HG02852 (cell line): ENCODE measurements around the gene KPTN.

Source experiments
- ATAC-seq: cut with Tn5 transposase; IDR thresholded peaks from one replicate; pipeline ENCODE4 v1.9.1; 2021; ENCODE audit warnings: mild to moderate bottlenecking, moderate library complexity; ENCODE audit not compliant: unreplicated experiment

Gene KPTN

DNA sequence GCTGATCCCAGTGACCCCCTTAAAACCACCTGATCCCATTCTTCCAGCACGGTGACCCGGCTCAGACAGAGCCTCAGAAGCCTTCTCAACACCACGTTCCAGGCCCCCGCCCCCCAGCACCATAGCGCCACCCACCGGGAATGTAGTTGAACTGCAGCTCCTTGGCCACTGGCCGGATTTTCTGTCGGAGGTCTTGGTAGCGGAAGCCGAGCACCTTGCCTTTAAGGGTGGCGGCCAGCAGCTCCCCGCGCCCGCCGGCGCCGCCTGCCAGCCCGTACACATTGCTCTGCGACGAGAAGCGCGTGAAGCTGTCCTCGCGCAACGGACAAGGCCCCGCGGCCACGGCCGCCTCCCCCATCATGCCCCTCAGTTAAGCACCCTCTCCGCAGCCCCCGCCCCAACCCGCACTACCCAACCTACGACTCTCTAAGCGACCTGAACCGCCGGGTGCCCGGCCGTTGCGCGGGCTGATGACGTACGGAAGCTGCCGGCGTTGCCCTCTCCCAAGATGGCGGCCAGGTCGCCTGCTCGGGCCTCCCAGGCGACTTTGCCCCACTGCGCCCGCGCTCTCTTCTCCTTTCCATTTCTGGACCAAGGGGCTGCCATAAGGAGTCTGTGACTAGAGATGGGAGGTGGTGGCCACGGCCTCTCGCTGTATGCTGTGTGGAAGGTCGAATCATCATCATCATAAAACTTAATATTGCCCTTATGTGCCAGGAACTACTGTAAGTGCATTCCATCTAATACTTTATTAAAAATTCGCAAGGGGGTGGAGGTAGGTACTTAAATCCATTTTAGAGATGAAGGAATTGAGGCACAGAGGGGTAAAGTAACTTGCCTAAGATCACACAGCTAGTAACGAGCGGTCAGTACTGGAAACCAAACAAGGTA lies at the start of gene KPTN:
Gene KPTN (minus strand): TSS at position 420 of the 891 bp plus-strand sequence. CDS start 59 bp downstream, at position 361.
- ATAC-seq, result peak; percentile 62

- ATAC-seq, result no peak
These were observed 47.8 kb upstream of the KPTN start for GRCh38 chr19:47531640-47532387.

DNA sequence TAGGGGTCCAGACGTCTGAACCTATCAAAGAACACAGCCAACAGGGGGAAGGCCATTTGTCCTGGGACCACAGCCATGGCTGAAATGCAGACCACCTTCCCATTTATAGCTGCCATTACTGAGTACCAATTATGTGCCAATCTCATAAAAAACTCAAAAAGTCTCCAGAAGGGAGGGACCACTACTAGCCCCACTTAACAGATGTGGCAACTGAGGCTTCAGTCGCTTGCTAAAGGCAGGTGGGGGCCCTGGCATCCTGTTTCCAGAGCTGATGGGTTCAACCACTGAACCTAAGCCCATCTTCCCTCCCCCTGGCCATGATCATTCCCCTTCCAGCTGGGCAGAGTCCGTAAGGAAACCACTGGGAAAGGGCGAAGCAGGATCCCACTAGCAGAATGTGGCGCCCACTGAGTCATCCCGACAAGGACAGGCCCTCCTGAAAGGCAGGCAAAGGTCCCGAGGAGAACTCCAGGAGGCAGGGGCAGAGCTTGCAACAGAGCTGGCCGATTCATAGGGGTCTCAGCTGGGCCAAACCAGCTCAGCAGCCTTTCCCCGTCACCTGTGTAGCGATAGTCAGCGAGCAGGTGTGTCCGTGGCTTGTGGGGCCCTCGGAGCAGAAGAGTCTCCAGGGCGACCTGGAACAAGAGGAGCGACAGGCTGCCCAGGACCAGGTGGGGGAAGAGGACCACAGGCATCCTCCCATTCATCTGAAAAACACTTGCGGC lies 45.2 kb upstream of the KPTN start:
- ATAC-seq, result no peak

DNA sequence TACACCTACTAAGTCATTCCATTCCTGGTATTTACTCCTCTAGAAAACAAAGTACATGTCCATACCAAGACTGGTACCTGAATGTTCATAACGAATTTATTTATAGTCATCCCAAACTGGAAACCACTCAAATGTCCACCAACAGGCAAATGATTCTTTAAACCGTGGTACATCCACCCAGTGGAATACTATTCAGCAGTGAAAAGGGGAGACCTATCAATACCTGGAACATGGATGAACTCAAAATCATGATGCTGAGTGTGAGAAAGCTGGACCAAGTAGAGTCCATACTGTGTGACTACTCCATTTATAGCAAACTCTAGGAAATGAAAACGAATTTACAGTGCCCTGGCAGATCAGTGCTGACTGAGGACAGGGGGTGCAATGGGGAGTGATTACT lies 42.8 kb upstream of the KPTN start:
- ATAC-seq, result no peak

- ATAC-seq, result no peak
These were observed 39.5 kb upstream of the KPTN start for GRCh38 chr19:47523473-47523872.

DNA sequence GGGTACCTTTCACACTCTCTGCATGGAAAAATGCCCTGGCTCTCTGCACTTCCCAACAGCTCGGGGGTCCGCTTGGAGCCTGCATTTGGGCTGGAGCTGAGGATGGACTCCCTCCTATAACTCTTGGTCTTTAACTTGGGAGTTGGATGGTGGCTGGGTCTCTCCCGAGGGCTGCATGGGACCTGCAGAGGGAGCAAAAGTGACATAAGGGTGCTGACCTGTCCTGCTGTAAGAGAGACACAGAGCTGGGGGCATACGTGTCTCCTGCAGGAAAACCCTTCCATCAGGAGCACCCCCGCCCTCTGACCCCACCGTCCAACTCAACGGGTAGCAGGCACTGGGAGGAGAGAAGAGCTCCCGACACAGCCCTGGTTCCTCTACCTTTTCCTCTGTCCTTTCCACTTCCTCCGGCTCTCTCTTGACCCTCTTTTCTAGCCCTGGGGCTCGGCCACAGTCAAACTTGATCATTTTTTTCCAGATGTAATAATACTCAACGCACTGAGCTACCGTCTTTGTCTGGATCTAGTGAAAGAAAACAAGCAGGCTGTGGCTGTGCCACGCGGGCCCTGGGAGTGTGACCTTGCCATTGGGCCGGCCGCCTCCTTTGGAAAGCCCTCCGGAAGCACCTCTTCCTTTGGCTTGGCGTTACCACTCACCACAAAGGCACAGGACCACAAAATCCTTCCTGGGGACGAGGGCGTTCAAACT lies 37.6 kb upstream of the KPTN start:
- ATAC-seq, result no peak

GRCh38 chr19:47520839-47521238 lies 36.8 kb upstream of the KPTN start:
- no peak for ATAC-seq

GRCh38 chr19:47520343-47520806 lies 36.4 kb upstream of the KPTN start:
- no peak for ATAC-seq

- ATAC-seq, result no peak
These were observed 34.8 kb upstream of the KPTN start for GRCh38 chr19:47518854-47519253.

DNA sequence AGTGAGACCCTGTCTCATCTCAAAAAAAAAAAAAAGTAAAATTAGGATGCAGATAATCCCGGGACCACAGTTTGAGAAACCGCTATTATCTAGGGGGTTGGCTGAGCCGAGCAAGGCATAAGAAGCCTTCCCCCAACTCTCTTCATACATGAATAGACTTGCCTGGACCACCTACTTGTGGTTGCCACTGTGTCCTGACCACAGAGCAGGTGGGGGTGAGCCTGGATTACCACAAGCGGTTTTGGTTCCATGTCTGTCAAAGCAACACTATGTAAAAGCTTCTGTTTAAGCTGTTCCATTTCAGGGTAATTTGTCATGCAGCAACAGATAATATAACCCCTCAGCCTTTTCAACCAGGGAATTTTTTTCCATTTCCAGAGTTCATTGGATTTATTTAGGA lies 34.1 kb upstream of the KPTN start:
- ATAC-seq, result peak; percentile 36

DNA sequence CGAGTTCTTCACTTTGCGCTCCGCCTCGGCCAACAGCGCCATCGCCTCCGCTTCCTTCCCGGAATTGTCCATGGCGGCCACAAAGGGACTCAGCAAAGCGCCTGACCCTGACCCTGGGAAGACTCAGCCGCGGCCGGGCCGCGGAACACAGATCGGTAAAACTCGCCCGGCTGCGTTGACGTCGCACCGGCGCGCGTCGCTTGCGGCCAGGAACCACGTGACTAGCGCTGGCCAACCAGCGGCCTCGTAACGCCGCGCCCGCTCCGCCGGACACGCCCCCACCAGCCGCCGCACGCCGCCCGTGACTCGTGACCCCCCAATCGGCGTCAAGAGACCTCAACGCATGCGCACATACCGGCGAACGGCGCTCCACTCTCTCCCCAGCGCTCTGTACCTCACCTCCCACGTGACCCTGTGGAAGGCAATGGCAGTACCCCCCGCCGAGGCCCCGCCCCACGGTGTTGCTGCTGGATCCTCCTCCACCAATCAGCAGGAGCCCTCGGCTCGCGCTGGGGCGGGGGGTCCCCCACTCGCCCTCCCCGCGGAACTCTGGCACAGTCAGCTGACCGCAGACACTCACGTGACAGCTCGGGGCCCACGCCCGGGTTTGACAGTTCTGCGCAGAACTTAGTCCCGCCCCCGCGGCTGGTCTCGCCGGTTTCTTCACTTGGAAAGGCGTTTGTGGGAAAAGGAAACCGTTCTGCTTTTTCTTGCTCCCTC lies 31.0 kb upstream of the KPTN start, which contains the start of gene NAPA:
Gene NAPA (minus strand): TSS at position 195 of the 720 bp plus-strand sequence. CDS start 123 bp downstream, at position 72.
- ATAC-seq, result peak; percentile 79

- ATAC-seq, result no peak
These were observed 30.3 kb upstream of the KPTN start for GRCh38 chr19:47514151-47514868.

- no peak for ATAC-seq
These were observed 28.9 kb upstream of the KPTN start for GRCh38 chr19:47512948-47513319.

DNA sequence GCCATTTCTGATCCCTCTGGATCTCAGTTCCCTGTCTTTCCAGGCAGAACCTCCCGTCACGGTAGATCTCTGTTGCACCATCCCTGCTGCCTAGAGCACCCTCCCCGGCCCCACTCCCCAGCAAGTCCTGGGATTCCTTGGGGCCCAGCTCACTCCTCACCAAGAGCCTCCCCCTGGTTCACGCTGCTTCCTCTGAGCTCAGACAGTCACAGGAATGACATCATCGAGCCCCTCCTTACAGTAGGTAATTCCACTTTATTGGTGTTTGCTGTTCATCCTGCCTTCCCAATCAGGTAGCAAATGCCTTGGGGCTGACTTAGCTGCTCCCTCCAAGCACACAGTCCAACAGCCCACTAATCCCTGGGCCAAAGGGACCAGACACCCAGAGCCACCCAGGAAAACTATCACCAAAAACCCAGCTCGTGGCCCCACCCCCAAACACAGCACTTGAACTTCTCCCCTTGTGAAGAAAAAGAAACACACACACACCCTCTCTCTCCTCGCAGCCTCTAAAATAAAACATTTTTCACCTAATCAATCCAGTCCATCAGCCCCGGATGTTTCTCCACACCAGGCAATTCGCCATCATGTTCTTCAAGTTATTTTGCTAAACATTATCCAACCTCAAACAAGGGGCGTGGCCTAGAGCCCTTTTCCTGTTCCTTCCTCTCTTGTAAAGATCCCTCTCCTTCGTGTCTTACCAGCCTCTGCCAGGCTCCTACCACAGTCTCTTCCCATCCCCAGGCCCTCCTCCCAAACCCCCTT lies 28.3 kb upstream of the KPTN start:
- no peak for ATAC-seq

DNA sequence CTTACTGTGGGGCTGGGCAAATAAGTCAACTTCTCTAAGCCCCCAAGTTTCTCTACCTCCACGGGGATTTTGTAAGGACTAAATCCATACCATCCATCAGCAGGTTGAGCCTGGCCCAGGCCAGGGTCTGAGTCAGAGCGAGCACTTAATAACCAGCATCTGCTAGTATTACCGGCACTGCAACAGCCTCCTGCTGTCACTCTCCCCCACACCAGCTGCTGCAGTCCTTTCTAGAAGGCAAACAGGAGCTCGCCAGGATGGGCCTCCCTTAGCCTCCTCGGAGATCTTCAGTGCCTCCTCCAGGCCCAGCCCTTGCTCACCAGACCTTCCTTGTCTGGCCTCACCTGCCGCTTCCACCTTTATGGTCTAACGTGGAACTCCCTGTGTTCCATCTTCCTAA lies 27.7 kb upstream of the KPTN start:
- ATAC-seq, result no peak

DNA sequence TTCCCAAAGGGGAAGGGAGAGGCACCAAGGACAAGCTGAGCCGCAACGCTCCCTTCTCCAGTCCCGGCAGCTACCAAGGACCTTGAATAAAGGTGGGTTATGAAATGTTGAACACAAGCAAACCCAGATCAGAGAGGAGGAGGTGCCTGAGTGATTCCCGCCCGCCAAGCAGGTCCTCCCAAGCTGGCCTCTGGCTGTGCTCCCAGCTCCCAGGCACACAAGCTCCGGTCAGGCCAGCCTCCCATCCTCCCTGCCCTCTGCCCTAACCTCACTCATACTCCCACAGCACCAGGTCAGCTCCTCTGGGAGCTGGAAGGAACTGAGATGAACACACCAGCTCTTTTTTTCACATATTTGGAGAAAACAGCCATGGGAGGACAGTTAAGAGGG lies 27.1 kb upstream of the KPTN start:
- ATAC-seq, result no peak

GRCh38 chr19:47510516-47511127 lies 26.6 kb upstream of the KPTN start:
- ATAC-seq, result no peak

GRCh38 chr19:47509973-47510372 lies 26.0 kb upstream of the KPTN start:
- ATAC-seq, result no peak
